IMR-90 (cell line): ENCODE data around the gene SMCHD1.

Experiments used
- CEBPB ChIP-seq: IDR thresholded peaks from 2 replicates; pipeline ENCODE4 v1.6.1; 2012; ENCODE audit warnings: low read depth, low read length, improper control_type of control experiment
- CHD1 ChIP-seq: IDR thresholded peaks from 2 replicates; pipeline ENCODE4 v1.6.1; 2012; ENCODE audit warnings: low read depth, low read length, improper control_type of control experiment
- FOS ChIP-seq: fragments of 150-350 bp; IDR thresholded peaks from 2 replicates; pipeline ENCODE4 v1.6.1; 2016; ENCODE audit warnings: low read depth, low read length
- MAFK ChIP-seq: IDR thresholded peaks from 2 replicates; pipeline ENCODE4 v1.6.1; 2012; ENCODE audit warnings: low read depth, low read length, improper control_type of control experiment
- MXI1 ChIP-seq: IDR thresholded peaks from 2 replicates; pipeline ENCODE4 v1.6.1; 2012; ENCODE audit warnings: low read depth, mild to moderate bottlenecking, low read length, moderate library complexity, borderline replicate concordance
- NFE2L2 ChIP-seq: fragments of 150-350 bp; IDR thresholded peaks from 2 replicates; pipeline ENCODE4 v1.6.1; 2016; ENCODE audit warnings: low read depth, mild to moderate bottlenecking, low read length
- POLR2A ChIP-seq: IDR thresholded peaks from 2 replicates; pipeline ENCODE4 v1.6.1; 2012; ENCODE audit warnings: mild to moderate bottlenecking, low read depth, low read length
- SMC3 ChIP-seq: fragments of 150-350 bp; IDR thresholded peaks from 2 replicates; pipeline ENCODE4 v1.6.1; 2016; ENCODE audit warnings: low read depth, mild to moderate bottlenecking, antibody characterized with exemption, low read length, moderate library complexity
- TF ChIP-seq, protein P1 (sequence below): conservative IDR thresholded peaks from 2 replicates; pipeline ENCODE4 v1.5.1; 2012; ENCODE audit warnings: mild to moderate bottlenecking, low read depth, low read length, improper control_type of control experiment
- TF ChIP-seq, protein P2 (sequence below): fragments of 150-350 bp; IDR thresholded peaks from 2 replicates; pipeline ENCODE4 v1.6.1; 2017; ENCODE audit warnings: mild to moderate bottlenecking, antibody characterized with exemption, low read length, low read depth

DNA sequence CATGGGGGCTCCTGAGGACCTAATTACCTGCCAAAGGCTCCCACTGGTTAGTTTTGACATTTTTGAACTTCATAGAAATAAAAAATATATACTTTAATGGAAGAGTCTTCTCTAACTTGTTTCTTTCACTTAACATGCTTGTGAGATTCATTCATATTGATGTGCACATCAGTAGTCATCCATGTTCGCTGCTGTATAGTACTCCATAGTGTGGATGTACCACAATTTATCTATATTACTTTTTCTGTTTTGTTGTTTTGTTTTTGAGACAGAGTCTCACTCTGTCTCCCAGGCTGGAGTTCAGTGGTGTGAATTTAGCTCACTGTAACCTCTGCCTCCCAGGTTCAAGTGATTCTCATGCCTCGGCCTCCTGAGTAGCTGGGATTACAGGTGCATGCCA, 168.4 kb downstream of the SMCHD1 start:
- no peak for TF ChIP-seq MXI1
- no peak for TF ChIP-seq NFE2L2
- TF ChIP-seq, protein P1, sequence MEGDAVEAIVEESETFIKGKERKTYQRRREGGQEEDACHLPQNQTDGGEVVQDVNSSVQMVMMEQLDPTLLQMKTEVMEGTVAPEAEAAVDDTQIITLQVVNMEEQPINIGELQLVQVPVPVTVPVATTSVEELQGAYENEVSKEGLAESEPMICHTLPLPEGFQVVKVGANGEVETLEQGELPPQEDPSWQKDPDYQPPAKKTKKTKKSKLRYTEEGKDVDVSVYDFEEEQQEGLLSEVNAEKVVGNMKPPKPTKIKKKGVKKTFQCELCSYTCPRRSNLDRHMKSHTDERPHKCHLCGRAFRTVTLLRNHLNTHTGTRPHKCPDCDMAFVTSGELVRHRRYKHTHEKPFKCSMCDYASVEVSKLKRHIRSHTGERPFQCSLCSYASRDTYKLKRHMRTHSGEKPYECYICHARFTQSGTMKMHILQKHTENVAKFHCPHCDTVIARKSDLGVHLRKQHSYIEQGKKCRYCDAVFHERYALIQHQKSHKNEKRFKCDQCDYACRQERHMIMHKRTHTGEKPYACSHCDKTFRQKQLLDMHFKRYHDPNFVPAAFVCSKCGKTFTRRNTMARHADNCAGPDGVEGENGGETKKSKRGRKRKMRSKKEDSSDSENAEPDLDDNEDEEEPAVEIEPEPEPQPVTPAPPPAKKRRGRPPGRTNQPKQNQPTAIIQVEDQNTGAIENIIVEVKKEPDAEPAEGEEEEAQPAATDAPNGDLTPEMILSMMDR, result no peak
- TF ChIP-seq POLR2A, result no peak
- TF ChIP-seq SMC3, result no peak
- no peak for TF ChIP-seq CEBPB
- TF ChIP-seq, protein P2, sequence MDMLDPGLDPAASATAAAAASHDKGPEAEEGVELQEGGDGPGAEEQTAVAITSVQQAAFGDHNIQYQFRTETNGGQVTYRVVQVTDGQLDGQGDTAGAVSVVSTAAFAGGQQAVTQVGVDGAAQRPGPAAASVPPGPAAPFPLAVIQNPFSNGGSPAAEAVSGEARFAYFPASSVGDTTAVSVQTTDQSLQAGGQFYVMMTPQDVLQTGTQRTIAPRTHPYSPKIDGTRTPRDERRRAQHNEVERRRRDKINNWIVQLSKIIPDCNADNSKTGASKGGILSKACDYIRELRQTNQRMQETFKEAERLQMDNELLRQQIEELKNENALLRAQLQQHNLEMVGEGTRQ, result no peak
- TF ChIP-seq CHD1, result no peak
- TF ChIP-seq MAFK, result no peak
- TF ChIP-seq FOS, result no peak
